Natural killer cell (primary cell): ENCODE measurements around the gene PRR12. TPM values are rescaled to one million over a fixed set of nuclear protein-coding genes. Genes with fewer than 3 reads are reported as not detected.

Experiments
- ATAC-seq, 3 donors: fragments of 150-1000 bp in 2 of 3; fragments of 200-7000 bp in 1 of 3; cut with Tn5 transposase; 1 replicate in 1 of 3; 2 replicates in 2 of 3; pipeline ENCODE4 v1.10.0; 2021; ENCODE audit warnings: mild to moderate bottlenecking in 2 of 3, moderate library complexity in 2 of 3
- DNase-seq, 2 donors: peaks; one replicate each; pipeline versions ENCODE4 v3.0.0 to v3.0.0-alpha.2; 2013 to 2021; ENCODE audit warnings: mixed read lengths in 1 of 2
- H3K27ac ChIP-seq: one replicate; pipeline ENCODE4 v1.5.1; 2013; ENCODE audit warnings: mild to moderate bottlenecking, low read length
- H3K27me3 ChIP-seq: one replicate; pipeline ENCODE4 v1.6.1; 2013; ENCODE audit warnings: low read length; ENCODE audit not compliant: control insufficient read depth, insufficient read depth
- H3K36me3 ChIP-seq: one replicate; pipeline ENCODE4 v1.6.1; 2013; ENCODE audit warnings: low read length; ENCODE audit not compliant: control insufficient read depth, insufficient read depth
- H3K4me1 ChIP-seq: one replicate; pipeline ENCODE4 v1.6.1; 2013; ENCODE audit warnings: low read length; ENCODE audit not compliant: control insufficient read depth, insufficient read depth
- H3K4me3 ChIP-seq: one replicate; pipeline ENCODE4 v1.5.1; 2013; ENCODE audit warnings: low read length
- H3K9me3 ChIP-seq: one replicate; pipeline ENCODE4 v1.6.1; 2013; ENCODE audit warnings: low read length; ENCODE audit not compliant: control insufficient read depth, insufficient read depth
- H3K27ac Mint-ChIP-seq, 2 donors: one replicate each; pipeline ENCODE4 v1.8.0; 2022; ENCODE audit warnings: mild to moderate bottlenecking in 2 of 2, mixed read lengths in 2 of 2, moderate library complexity in 1 of 2
- H3K27me3 Mint-ChIP-seq, 2 donors: one replicate each; pipeline ENCODE4 v1.8.0; 2022; ENCODE audit warnings: low read depth in 2 of 2, mixed read lengths in 2 of 2
- H3K36me3 Mint-ChIP-seq: one replicate; pipeline ENCODE4 v1.8.0; 2022; ENCODE audit warnings: mixed read lengths
- H3K4me1 Mint-ChIP-seq, 2 donors: one replicate each; pipeline ENCODE4 v1.8.0; 2022; ENCODE audit warnings: mixed read lengths in 2 of 2
- H3K4me3 Mint-ChIP-seq: one replicate; pipeline ENCODE4 v1.8.0; 2022; ENCODE audit warnings: mild to moderate bottlenecking, moderate library complexity, mixed read lengths
- H3K9me3 Mint-ChIP-seq, 2 donors: one replicate each; pipeline ENCODE4 v1.8.0; 2022; ENCODE audit warnings: mixed read lengths in 2 of 2
- WGBS: methylation state at CpG from one replicate; pipeline ENCODE4 v1.1.7; 2013; ENCODE audit warnings: missing lambda C conversion rate; ENCODE audit not compliant: insufficient coverage; 5-methylcytosine and 5-hydroxymethylcytosine counted together
- intact Hi-C: fragments of 100-400 bp; cut with micrococcal nuclease; formaldehyde crosslinking; loops from one replicate; pipeline ENCODE4 v1.14.2; 2022
- total RNA-seq, 4 donors: library from RNA; stranded (reverse); fragments of 120-200 nt in 1 of 4; gene quantifications; one replicate each; pipeline versions ENCODE4 v1.2.3 to v1.2.4, GENCODE V29; 2013 to 2022
- TF ChIP-seq, protein P1 (sequence below): fragments of 200-600 bp; IDR thresholded peaks from one replicate; pipeline ENCODE4 v1.8.0; 2022; ENCODE audit warnings: antibody characterized with exemption

Gene PRR12
- total RNA-seq, 3 donors from 2014 or later (not counting 1 experiment from before 2014, with no cell fraction given), result 51.1 to 62.1 (median 56.0) TPM

DNA sequence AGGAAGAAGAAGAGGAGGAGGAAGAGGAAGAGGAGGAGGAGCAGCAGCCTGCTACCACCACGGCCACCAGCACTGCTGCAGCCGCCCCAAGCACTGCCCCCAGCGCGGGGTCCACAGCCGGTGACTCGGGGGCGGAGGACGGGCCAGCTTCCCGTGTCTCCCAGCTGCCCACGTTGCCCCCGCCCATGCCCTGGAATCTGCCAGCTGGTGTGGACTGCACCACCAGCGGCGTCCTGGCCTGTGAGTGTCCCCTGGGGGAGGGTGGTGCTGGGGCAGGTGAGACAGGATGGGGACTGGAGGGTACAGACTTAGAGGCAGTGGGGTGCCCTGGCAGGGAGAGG lies 62.5 kb downstream of the PRR12 start:
- intact Hi-C loops, result no loop called here
- peak overlapping the region in 1 of 2 donors; percentile 42 for H3K27ac Mint-ChIP-seq
- H3K4me1 ChIP-seq, result peaks cover 28% of the 10 kb centered on the region
- peaks cover 20 to 31% of the 10 kb centered on the region in 2 donors for H3K4me1 Mint-ChIP-seq
- TF ChIP-seq, protein P1, sequence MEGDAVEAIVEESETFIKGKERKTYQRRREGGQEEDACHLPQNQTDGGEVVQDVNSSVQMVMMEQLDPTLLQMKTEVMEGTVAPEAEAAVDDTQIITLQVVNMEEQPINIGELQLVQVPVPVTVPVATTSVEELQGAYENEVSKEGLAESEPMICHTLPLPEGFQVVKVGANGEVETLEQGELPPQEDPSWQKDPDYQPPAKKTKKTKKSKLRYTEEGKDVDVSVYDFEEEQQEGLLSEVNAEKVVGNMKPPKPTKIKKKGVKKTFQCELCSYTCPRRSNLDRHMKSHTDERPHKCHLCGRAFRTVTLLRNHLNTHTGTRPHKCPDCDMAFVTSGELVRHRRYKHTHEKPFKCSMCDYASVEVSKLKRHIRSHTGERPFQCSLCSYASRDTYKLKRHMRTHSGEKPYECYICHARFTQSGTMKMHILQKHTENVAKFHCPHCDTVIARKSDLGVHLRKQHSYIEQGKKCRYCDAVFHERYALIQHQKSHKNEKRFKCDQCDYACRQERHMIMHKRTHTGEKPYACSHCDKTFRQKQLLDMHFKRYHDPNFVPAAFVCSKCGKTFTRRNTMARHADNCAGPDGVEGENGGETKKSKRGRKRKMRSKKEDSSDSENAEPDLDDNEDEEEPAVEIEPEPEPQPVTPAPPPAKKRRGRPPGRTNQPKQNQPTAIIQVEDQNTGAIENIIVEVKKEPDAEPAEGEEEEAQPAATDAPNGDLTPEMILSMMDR, result no peak
- no peak overlapping the region for H3K4me3 ChIP-seq
- H3K9me3 Mint-ChIP-seq, result no peaks in the 10 kb centered on the region
- H3K27me3 ChIP-seq, result no peaks in the 10 kb centered on the region
- no peaks in the 10 kb centered on the region for H3K27me3 Mint-ChIP-seq
- no peaks in the 10 kb centered on the region for H3K9me3 ChIP-seq
- 96% methylated on average over 13 of the region's 13 CpGs for WGBS
- no peak overlapping the region for H3K4me3 Mint-ChIP-seq
- peaks cover 71% of the 10 kb centered on the region for H3K36me3 ChIP-seq
- ATAC-seq, result no peak
- H3K27ac ChIP-seq, result no peak overlapping the region
- H3K36me3 Mint-ChIP-seq, result no peaks in the 10 kb centered on the region
- no peak for DNase-seq

DNA sequence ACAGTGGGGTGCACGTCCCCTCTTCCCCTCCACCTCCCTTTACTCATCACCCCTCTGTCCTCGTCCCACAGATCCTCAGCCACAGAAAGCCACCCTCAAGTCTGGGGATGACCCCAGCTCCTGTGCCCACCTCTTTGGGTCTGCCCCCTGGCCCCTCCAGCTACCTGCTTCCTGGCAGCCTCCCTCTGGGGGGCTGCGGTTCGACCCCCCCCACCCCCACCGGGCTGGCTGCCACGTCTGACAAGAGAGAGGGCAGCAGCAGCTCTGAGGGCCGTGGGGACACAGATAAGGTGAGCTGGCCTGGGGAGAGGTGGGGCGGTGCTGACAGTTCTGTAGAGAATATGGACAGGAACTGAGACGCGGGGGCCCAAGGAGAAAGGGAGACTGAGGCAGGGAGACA lies 63.6 kb downstream of the PRR12 start:
- no peaks in the 10 kb centered on the region for H3K27me3 Mint-ChIP-seq
- no peak for DNase-seq
- 99% methylated on average over 9 of the region's 10 CpGs for WGBS
- no peak for ATAC-seq
- H3K4me1 Mint-ChIP-seq, result peaks cover 20 to 31% of the 10 kb centered on the region in 2 donors
- Histone ChIP-seq H3K27ac (peak overlapping the region; percentile 72), H3K27me3 (no peaks in the 10 kb centered on the region), H3K4me3 (no peak overlapping the region), H3K4me1 (peaks cover 28% of the 10 kb centered on the region), H3K36me3 (peaks cover 76% of the 10 kb centered on the region), H3K9me3 (no peaks in the 10 kb centered on the region)
- peak overlapping the region; percentile 90 to 96 for H3K27ac Mint-ChIP-seq
- no peaks in the 10 kb centered on the region for H3K36me3 Mint-ChIP-seq
- H3K4me3 Mint-ChIP-seq, result no peak overlapping the region
- intact Hi-C loops, result no loop called here
- H3K9me3 Mint-ChIP-seq, result no peaks in the 10 kb centered on the region
- TF ChIP-seq, protein P1, result no peak

DNA sequence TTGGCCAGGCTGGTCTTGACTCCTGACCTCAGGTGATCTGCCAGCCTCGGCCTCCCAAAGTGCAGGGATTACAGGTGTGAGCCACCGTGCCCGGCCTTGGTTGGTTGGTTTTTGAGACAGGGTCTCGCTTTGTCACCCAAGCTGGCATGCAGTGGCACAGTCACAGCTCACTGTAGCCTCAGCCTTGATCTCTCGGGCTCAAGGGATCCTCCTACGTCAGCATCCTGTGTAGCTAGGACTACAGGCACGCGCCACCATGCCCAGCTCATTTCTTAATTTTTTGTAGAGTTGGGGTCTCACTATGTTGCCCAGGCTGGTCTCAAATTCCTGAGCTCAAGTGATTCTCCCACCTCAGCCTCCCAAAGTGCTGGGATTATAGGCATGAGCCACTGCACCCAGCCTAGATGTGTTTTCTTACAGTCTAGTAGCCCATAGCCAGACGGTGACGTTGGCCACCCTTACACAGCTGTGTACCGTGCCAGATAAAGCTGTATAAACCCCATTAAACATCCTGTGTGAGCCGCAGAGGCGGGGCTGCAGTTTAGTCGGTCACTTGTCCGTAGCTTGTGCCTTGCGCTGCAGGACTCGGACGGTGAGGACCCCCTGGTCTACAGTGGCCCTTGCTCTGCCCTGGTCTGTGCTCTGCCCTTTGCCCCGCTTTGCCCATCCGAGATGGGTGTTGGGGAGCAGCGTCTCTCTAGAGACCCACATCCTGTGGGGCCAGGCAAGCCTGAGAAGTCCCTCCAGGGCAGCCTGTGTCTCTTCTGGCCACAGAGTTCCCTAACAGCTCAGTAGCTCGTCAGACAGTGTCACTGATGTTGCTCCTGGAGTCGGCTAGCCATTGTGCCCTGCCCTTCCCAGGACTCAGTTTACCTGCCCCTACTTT lies 64.8 kb downstream of the PRR12 start:
- no peak overlapping the region for H3K4me3 ChIP-seq
- no peaks in the 10 kb centered on the region for H3K9me3 ChIP-seq
- H3K27me3 Mint-ChIP-seq, result no peaks in the 10 kb centered on the region
- H3K9me3 Mint-ChIP-seq, result no peaks in the 10 kb centered on the region
- H3K36me3 ChIP-seq, result peaks cover 75% of the 10 kb centered on the region
- TF ChIP-seq, protein P1, result no peak
- intact Hi-C loops, result no loop called here
- ATAC-seq (peak; percentile 80 to 86 (median 82)), DNase-seq (peak in 1 of 2 donors; percentile 44)
- H3K4me1 Mint-ChIP-seq, result peaks cover 20 to 31% of the 10 kb centered on the region in 2 donors
- H3K36me3 Mint-ChIP-seq, result no peaks in the 10 kb centered on the region
- H3K4me3 Mint-ChIP-seq, result peak overlapping the region; percentile 63
- H3K27me3 ChIP-seq, result no peaks in the 10 kb centered on the region
- peak overlapping the region; percentile 72 for H3K27ac ChIP-seq
- 80% methylated on average over 23 of the region's 23 CpGs for WGBS
- peaks cover 28% of the 10 kb centered on the region for H3K4me1 ChIP-seq
- peak overlapping the region; percentile 90 to 96 for H3K27ac Mint-ChIP-seq
